ENCODE results near the gene SPAG6. TPM values are rescaled to one million over a fixed set of nuclear protein-coding genes. Genes with fewer than 3 reads are reported as not detected.

Gene SPAG6
- total and polyA plus RNA-seq, 9 of the 15 experiments (the other 6 are each of a cell fraction or from before 2014, with no cell fraction given), result 3.5 to 23.1 (median 11.8) TPM

DNA sequence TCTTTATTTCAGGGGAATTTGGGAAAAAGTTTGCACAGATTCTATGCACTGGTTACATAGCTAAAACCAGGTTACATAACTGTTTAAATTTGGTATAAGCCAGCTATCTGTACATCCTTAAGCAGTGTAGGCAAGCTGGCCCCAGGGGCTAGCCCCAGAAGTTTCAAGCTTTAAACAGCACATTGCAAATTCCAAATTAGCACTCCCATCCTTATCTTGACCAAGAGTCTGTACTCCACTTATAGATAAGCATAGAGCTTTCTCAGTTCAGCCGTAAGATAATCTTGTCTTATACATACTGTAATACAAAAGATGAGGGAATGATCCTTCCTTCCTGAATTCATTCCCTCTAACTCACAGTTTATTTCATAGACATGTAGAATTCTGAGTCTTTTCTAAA, 109.3 kb downstream of the SPAG6 start (continued):
- TF ChIP-seq NCOR1 (IDR thresholded peaks at IDR 0.05) (peak; percentile 7; the same call in 1 of the 2 replicates), MTA2 (IDR thresholded peaks at IDR 0.05; ENCODE audit: low read depth) (no peak), TCF3 (CRISPR knock-in tag; IDR thresholded peaks at IDR 0.05) (peak; percentile 34; the same call in 1 of the 2 replicates)

DNA sequence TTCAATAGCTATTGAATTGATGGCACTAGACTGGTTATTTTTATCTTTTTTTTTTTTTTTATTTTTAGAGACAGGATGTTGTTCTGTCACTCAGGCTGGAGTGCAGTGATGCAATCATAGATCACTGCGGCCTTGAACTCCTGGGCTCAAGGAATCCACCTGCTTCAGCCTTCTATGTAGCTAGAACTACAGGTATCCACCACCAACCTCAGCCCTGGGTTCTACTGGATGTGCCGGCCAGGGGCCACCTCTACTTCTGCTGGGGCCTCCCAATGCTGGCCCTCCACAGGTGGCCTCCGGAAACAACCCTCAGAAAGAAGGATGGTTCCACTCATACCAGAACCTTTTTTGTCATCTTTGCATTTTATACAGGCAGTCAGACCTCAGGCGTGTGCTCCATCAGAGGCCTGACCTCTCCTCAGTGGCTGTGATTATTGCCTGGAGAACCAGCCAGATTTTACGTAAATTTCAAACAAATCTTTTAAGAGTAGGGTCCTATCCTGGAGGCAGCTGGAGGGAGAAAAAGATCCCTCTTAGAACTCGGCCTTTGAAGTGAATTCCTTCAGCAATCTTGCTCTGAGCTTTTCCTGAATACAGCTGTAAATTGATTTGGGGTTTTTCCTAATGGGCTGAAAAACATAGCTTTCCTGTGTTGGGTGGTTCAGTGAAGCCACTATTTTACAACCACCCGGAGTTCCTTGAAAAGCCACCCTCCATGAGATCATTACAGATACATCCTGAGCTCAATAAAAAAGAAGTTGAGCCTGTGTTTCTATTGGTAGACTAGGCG, 110.0 kb downstream of the SPAG6 start:
- no peak overlapping the region for H3K27ac ChIP-seq (ENCODE audit: extremely low read depth, low read depth, low read length)
- BruUV-seq (replicated peaks), result no TSS peak
- intact Hi-C loops (cut with micrococcal nuclease), result no loop called here
- H3K4me1 ChIP-seq (replicated peaks in 1 of 2; ENCODE audit: control insufficient read depth in 2 of 2, insufficient read depth in 2 of 2, low read length in 2 of 2), result peaks cover 1 to 14% of the 10 kb centered on the region in 2 experiments; a peak in 4 of 5 replicates
- H2AFZ ChIP-seq (ENCODE audit: low read depth, low read length), result no peak overlapping the region
- WGBS (ENCODE audit: insufficient coverage, low coverage, missing lambda C conversion rate), result 61% methylated on average over 8 of the region's 8 CpGs
- in situ Hi-C loops (cut with MboI), result no loop called here
- no peaks in the 10 kb centered on the region for H3K79me2 ChIP-seq (ENCODE audit: control insufficient read depth, insufficient read depth, low read length)
- H3K9me1 ChIP-seq (ENCODE audit: control insufficient read depth, insufficient read depth, low read length), result no peaks in the 10 kb centered on the region
- no peak for FAIRE-seq
- ChIA-PET POLR2A (interaction anchor here (0.6 to 1.2 kb wide), 2 partner anchors 14 to 36 kb away, joined by 3 read pairs; no protein-coding TSS in a partner anchor), CTCF (ENCODE audit: low intra/inter-chr PET ratio) (no interaction called here)
- no peaks in the 10 kb centered on the region for H3K27me3 ChIP-seq (ENCODE audit: control insufficient read depth in 2 of 2, insufficient read depth in 2 of 2, low read length in 2 of 2)
- H3K4me2 ChIP-seq (ENCODE audit: insufficient read depth, low read length), result no peak overlapping the region
- H4K20me1 ChIP-seq (replicated peaks; ENCODE audit: control insufficient read depth, insufficient read depth, low read length), result no peaks in the 10 kb centered on the region
- peak; percentile 57 for ATAC-seq
- H3K4me3 ChIP-seq, result no peak overlapping the region
- no peaks in the 10 kb centered on the region for H3K36me3 ChIP-seq (ENCODE audit: control insufficient read depth, insufficient read depth, low read length)
- no peak overlapping the region for H3K9ac ChIP-seq (ENCODE audit: insufficient read depth in 1 of 2, low read depth in 2 of 2, low read length in 2 of 2)
- DNase-seq (ENCODE audit: extremely low read depth in 1 of 4, low spot score in 3 of 4), result no peak
- H3K9me3 ChIP-seq (replicated peaks; ENCODE audit: control insufficient read depth, insufficient read depth, low read depth, low read length), result no peaks in the 10 kb centered on the region
- TF ChIP-seq, protein P1, sequence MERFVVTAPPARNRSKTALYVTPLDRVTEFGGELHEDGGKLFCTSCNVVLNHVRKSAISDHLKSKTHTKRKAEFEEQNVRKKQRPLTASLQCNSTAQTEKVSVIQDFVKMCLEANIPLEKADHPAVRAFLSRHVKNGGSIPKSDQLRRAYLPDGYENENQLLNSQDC (CRISPR knock-in tag; IDR thresholded peaks at IDR 0.05), result no peak
- TF ChIP-seq C11orf30 (IDR thresholded peaks at IDR 0.05; ENCODE audit: low read depth) (peak; percentile 39; the same call in 1 of the 2 replicates), TFAM (CRISPR knock-in tag; conservative IDR thresholded peaks at IDR 0.05) (no peak), SMAD2 (IDR thresholded peaks at IDR 0.05; ENCODE audit: low read depth, low read length) (no peak), CEBPB (tag; IDR thresholded peaks at IDR 0.05) (peak; percentile 75), PHF21A (IDR thresholded peaks at IDR 0.05; ENCODE audit: borderline replicate concordance, low read depth) (no peak), RBM17 (IDR thresholded peaks at IDR 0.05; ENCODE audit: borderline replicate concordance, low read depth, low read length) (no peak), CREBBP (IDR thresholded peaks at IDR 0.05; ENCODE audit: low read depth, low read length) (no peak), RAD51 (IDR thresholded peaks at IDR 0.05; ENCODE audit: borderline replicate concordance, low read depth) (no peak), ETV5 (CRISPR knock-in tag; IDR thresholded peaks at IDR 0.05; ENCODE audit: low read depth) (no peak), ZNF561 (CRISPR knock-in tag; conservative IDR thresholded peaks at IDR 0.05) (no peak)
- TF ChIP-seq, protein P2, sequence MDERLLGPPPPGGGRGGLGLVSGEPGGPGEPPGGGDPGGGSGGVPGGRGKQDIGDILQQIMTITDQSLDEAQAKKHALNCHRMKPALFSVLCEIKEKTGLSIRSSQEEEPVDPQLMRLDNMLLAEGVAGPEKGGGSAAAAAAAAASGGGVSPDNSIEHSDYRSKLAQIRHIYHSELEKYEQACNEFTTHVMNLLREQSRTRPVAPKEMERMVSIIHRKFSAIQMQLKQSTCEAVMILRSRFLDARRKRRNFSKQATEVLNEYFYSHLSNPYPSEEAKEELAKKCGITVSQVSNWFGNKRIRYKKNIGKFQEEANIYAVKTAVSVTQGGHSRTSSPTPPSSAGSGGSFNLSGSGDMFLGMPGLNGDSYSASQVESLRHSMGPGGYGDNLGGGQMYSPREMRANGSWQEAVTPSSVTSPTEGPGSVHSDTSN (CRISPR knock-in tag; IDR thresholded peaks at IDR 0.05; ENCODE audit: low read depth), result 0 out of 2 replicates have a peak, but pooled peaks have one; percentile 3
- TF ChIP-seq, protein P2 (tag; conservative IDR thresholded peaks at IDR 0.05; ENCODE audit: low read depth), result no peak; the same call in 1 of the 2 replicates
- TF ChIP-seq, protein P3, sequence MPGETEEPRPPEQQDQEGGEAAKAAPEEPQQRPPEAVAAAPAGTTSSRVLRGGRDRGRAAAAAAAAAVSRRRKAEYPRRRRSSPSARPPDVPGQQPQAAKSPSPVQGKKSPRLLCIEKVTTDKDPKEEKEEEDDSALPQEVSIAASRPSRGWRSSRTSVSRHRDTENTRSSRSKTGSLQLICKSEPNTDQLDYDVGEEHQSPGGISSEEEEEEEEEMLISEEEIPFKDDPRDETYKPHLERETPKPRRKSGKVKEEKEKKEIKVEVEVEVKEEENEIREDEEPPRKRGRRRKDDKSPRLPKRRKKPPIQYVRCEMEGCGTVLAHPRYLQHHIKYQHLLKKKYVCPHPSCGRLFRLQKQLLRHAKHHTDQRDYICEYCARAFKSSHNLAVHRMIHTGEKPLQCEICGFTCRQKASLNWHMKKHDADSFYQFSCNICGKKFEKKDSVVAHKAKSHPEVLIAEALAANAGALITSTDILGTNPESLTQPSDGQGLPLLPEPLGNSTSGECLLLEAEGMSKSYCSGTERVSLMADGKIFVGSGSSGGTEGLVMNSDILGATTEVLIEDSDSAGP (CRISPR knock-in tag; IDR thresholded peaks at IDR 0.05), result no peak
